ENCODE data around the gene STS. TPM values are rescaled to one million over a fixed set of nuclear protein-coding genes. Genes with fewer than 3 reads are reported as not detected.

Gene STS
- total RNA-seq, 1 experiment from 2014 or later, result 3.3 TPM

DNA sequence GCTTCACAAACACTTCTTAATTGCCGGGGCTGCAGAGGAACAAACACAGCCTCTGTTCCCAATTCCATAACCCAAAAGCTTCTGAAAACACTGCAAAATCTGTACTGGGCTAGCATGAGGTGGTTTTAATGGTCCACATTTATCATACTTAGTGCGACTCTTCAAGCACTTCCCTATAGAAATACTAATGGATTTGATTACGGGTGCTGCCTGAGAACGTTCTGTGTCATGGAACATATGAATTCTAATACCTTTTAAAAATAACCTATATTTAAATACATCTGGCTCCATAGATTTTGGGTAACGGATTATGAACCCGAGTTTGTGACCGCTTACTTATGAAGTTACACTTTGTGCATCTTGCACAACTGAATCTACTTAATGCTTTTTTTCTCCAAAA, 35.4 kb upstream of the STS start:
- Histone ChIP-seq H3K4me3 (no peak overlapping the region), H2AFZ (no peak overlapping the region), H3K9me2 (ENCODE audit: insufficient read depth) (no peaks in the 10 kb centered on the region), H3K4me2 (no peak overlapping the region), H3K27ac (no peak overlapping the region), H3K9me3 (ENCODE audit: insufficient read depth, low read depth) (no peaks in the 10 kb centered on the region; the same call in 1 of the 2 replicates), H3K4me1 (replicated peaks; ENCODE audit: insufficient read depth) (peaks cover 28% of the 10 kb centered on the region), H4K20me1 (ENCODE audit: insufficient read depth) (no peaks in the 10 kb centered on the region), H3F3A (ENCODE audit: insufficient read depth, low read depth) (peaks cover 3% of the 10 kb centered on the region; the same call in 1 of the 2 replicates), H3K79me2 (ENCODE audit: low read depth) (peaks cover 47% of the 10 kb centered on the region), H3K27me3 (ENCODE audit: insufficient read depth, low read depth) (no peaks in the 10 kb centered on the region), H3K36me3 (ENCODE audit: low read depth) (no peaks in the 10 kb centered on the region)
- ChIA-PET POLR2A (ENCODE audit: unreplicated experiment) (no interaction called here), CTCF (no interaction called here)
- DNase-seq, result no peak
- TF ChIP-seq EZH2 (IDR thresholded peaks at IDR 0.05; ENCODE audit: low read depth), result no peak
- no peak for TF ChIP-seq CTCF (conservative IDR thresholded peaks at IDR 0.05)
- intact Hi-C loops (cut with micrococcal nuclease; ENCODE audit: unreplicated experiment), result no loop called here
- BruUV-seq (replicated peaks), result no TSS peak

DNA sequence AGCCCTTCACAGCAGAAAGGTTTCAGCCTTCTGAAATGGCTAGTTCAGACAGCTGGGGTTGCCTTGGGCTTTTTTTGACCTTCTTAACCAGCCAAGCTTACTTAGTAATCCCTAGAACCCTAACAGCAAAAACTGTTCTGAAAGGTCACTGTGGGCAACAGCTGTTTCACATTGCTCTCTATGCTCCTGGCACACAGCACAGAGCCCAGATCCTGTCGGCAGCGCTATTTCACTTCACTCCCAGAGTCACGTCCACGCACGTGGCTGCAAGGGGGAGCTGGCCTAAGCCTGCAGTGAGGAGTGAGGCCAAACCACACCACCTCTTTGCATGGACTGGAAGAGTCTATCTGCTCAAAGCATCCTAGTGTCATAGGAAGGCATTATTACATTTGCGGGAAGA, 32.0 kb upstream of the STS start:
- no peak overlapping the region for H3K4me2 ChIP-seq
- peaks cover 28% of the 10 kb centered on the region for H3F3A ChIP-seq (ENCODE audit: insufficient read depth, low read depth)
- H2AFZ ChIP-seq, result no peak overlapping the region
- no peak for DNase-seq
- H3K9me3 ChIP-seq (ENCODE audit: insufficient read depth, low read depth), result no peaks in the 10 kb centered on the region; the same call in 1 of the 2 replicates
- ChIA-PET CTCF (no interaction called here), POLR2A (ENCODE audit: unreplicated experiment) (no interaction called here)
- peaks cover 48% of the 10 kb centered on the region for H3K4me1 ChIP-seq (replicated peaks; ENCODE audit: insufficient read depth)
- TF ChIP-seq CTCF (conservative IDR thresholded peaks at IDR 0.05) (no peak), EZH2 (IDR thresholded peaks at IDR 0.05; ENCODE audit: low read depth) (no peak)
- H3K36me3 ChIP-seq (ENCODE audit: low read depth), result no peaks in the 10 kb centered on the region; the same call in 1 of the 2 replicates
- no peak overlapping the region for H3K4me3 ChIP-seq
- intact Hi-C loops (cut with micrococcal nuclease; ENCODE audit: unreplicated experiment), result no loop called here
- no peaks in the 10 kb centered on the region for H4K20me1 ChIP-seq (ENCODE audit: insufficient read depth)
- no peaks in the 10 kb centered on the region for H3K27me3 ChIP-seq (ENCODE audit: insufficient read depth, low read depth)
- H3K79me2 ChIP-seq (ENCODE audit: low read depth), result peaks cover 65% of the 10 kb centered on the region
- no peaks in the 10 kb centered on the region for H3K9me2 ChIP-seq (ENCODE audit: insufficient read depth)
- H3K27ac ChIP-seq, result no peak overlapping the region
- no TSS peak for BruUV-seq (replicated peaks)

- peaks cover 48% of the 10 kb centered on the region for H3K4me1 ChIP-seq (replicated peaks; ENCODE audit: insufficient read depth)
- no peaks in the 10 kb centered on the region for H3K9me2 ChIP-seq (ENCODE audit: insufficient read depth)
- TF ChIP-seq CTCF (conservative IDR thresholded peaks at IDR 0.05) (no peak), EZH2 (IDR thresholded peaks at IDR 0.05; ENCODE audit: low read depth) (no peak)
- H3K36me3 ChIP-seq (ENCODE audit: low read depth), result no peaks in the 10 kb centered on the region; the same call in 1 of the 2 replicates
- H3K9me3 ChIP-seq (ENCODE audit: insufficient read depth, low read depth), result no peaks in the 10 kb centered on the region; the same call in 1 of the 2 replicates
- no TSS peak for BruUV-seq (replicated peaks)
- no peak for DNase-seq
- no peak overlapping the region for H3K27ac ChIP-seq
- no peak overlapping the region for H3K4me3 ChIP-seq
- H3F3A ChIP-seq (ENCODE audit: insufficient read depth, low read depth), result peaks cover 32% of the 10 kb centered on the region
- ChIA-PET POLR2A (ENCODE audit: unreplicated experiment) (no interaction called here), CTCF (no interaction called here)
- intact Hi-C loops (cut with micrococcal nuclease; ENCODE audit: unreplicated experiment), result no loop called here
- peaks cover 66% of the 10 kb centered on the region for H3K79me2 ChIP-seq (ENCODE audit: low read depth)
- H2AFZ ChIP-seq, result no peak overlapping the region
- H3K27me3 ChIP-seq (ENCODE audit: insufficient read depth, low read depth), result no peaks in the 10 kb centered on the region
- H4K20me1 ChIP-seq (ENCODE audit: insufficient read depth), result no peaks in the 10 kb centered on the region
- no peak overlapping the region for H3K4me2 ChIP-seq
Observed at GRCh38 chrX:7116081-7116480, 31.4 kb upstream of the STS start.

All from PC-9 (cell line).